Mucosa of rectum (tissue), 2 donors: ENCODE results near the gene CAMSAP2.

ENCODE experiments used
- H3K27ac ChIP-seq, 2 donors: one replicate each; pipeline ENCODE4 v1.7.0; 2013; ENCODE audit warnings: inconsistent platforms in 2 of 2, low read depth in 2 of 2, low read length in 2 of 2
- H3K27me3 ChIP-seq, 2 donors: one replicate each; pipeline ENCODE4 v1.7.0; 2013; ENCODE audit warnings: low read length in 2 of 2; ENCODE audit not compliant: control insufficient read depth in 2 of 2, insufficient read depth in 2 of 2
- H3K36me3 ChIP-seq, 2 donors: one replicate each; pipeline ENCODE4 v1.7.0; 2013; ENCODE audit warnings: low read length in 2 of 2; ENCODE audit not compliant: control insufficient read depth in 2 of 2, insufficient read depth in 2 of 2
- H3K4me1 ChIP-seq, 2 donors: one replicate each; pipeline ENCODE4 v1.7.0; 2013; ENCODE audit warnings: low read length in 2 of 2, mild to moderate bottlenecking in 1 of 2; ENCODE audit not compliant: control insufficient read depth in 2 of 2, insufficient read depth in 2 of 2
- H3K4me3 ChIP-seq, 2 donors: one replicate each; pipeline ENCODE4 v1.7.0; 2013; ENCODE audit warnings: low read length in 2 of 2
- H3K9ac ChIP-seq, 2 donors: one replicate each; pipeline ENCODE4 v1.7.0; 2013; ENCODE audit warnings: low read length in 2 of 2, low read depth in 1 of 2, mild to moderate bottlenecking in 1 of 2
- H3K9me3 ChIP-seq, 2 donors: one replicate each; pipeline ENCODE4 v1.7.0; 2013; ENCODE audit warnings: low read length in 2 of 2; ENCODE audit not compliant: control insufficient read depth in 2 of 2
- donor health status: healthy.
- donor health status: Normal muscosa, but diverticular disease.

The CAMSAP2 gene

DNA sequence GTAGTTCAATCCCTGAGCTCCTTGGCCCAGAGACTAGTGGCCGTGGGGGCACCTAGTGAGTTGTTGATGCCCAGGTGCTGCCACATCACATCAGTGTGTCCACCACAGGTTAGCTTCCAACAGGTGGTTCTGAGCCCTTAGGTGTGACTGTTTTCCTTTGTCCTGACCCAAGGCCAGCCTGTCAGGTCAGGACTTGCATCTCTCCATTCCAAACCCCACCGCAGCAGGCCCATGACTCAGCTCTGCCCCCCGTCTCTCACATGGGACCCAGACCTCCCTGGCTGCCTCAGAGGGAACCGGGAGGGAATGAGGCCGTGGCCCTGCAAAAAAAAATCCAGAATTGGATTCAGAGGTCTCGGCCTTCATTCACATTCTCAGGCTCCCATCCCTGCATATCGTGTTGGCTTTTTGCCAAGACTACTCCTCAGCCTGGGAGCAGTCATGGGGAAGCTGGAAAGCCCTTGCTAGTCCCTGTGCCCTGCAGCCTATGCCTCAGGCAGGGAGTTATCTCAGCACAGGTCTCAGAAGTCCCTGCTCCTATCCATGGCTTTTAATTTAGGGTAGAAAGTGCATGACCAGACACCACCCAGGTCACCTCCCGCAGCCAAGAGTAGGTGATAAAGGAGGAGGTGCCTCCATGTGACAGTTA, 163.2 kb downstream of the CAMSAP2 start:
- Histone ChIP-seq H3K9me3 (no peaks in the 10 kb centered on the region), H3K27ac (peak overlapping the region; percentile 43 to 61), H3K4me1 (peaks cover 49 to 75% of the 10 kb centered on the region in 2 donors), H3K36me3 (peaks cover 43 to 53% of the 10 kb centered on the region in 2 donors), H3K27me3 (no peaks in the 10 kb centered on the region), H3K9ac (no peak overlapping the region), H3K4me3 (no peak overlapping the region)

DNA sequence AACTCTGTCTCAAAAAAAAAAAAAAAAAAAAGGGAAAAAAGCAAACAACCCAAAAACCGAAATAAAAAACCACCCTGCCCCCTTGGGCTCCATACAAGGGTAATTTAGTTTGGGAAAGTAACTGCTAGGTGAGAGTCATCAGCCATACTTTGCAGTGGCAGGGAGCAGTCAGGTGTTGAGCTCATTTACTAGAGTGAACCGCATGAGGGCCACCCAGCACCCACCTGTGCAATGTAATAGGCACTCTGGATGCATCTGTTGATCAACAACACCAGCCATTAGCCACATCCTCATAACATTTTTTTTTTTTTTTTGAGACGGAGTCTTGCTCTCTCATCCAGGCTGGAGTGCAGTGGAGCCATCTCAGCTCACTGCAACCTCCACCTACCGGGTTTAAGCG, 165.1 kb downstream of the CAMSAP2 start:
- Histone ChIP-seq H3K36me3 (peaks cover 39 to 42% of the 10 kb centered on the region in 2 donors), H3K4me1 (peaks cover 51 to 76% of the 10 kb centered on the region in 2 donors), H3K4me3 (no peak overlapping the region), H3K27ac (no peak overlapping the region), H3K9me3 (no peaks in the 10 kb centered on the region), H3K27me3 (no peaks in the 10 kb centered on the region), H3K9ac (no peak overlapping the region)

DNA sequence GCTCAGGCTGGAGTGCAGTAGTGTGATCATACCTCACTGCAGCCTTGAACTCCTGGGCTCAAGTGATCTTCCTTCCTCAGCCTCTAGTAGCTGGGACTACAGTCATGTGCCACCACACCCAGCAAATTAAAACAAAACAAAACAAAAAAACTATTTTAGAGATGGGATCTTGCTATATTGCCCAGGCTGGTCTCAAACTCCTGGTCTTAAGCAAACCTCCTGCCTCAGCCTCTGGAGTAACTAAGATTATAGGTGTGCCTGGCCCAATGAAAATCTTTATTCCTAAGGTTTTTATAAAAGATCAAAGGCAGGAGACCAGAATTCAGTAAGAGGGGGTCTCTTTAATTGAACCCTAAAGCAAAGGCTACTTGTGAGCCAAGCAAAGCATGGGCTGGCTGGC, 166.1 kb downstream of the CAMSAP2 start:
- H3K27ac ChIP-seq = peak overlapping the region; percentile 95 to 96
- no peak overlapping the region for H3K9ac ChIP-seq
- H3K27me3 ChIP-seq = no peaks in the 10 kb centered on the region
- no peaks in the 10 kb centered on the region for H3K9me3 ChIP-seq
- H3K36me3 ChIP-seq = peaks cover 41 to 44% of the 10 kb centered on the region in 2 donors
- no peak overlapping the region for H3K4me3 ChIP-seq
- peaks cover 53 to 77% of the 10 kb centered on the region in 2 donors for H3K4me1 ChIP-seq

DNA sequence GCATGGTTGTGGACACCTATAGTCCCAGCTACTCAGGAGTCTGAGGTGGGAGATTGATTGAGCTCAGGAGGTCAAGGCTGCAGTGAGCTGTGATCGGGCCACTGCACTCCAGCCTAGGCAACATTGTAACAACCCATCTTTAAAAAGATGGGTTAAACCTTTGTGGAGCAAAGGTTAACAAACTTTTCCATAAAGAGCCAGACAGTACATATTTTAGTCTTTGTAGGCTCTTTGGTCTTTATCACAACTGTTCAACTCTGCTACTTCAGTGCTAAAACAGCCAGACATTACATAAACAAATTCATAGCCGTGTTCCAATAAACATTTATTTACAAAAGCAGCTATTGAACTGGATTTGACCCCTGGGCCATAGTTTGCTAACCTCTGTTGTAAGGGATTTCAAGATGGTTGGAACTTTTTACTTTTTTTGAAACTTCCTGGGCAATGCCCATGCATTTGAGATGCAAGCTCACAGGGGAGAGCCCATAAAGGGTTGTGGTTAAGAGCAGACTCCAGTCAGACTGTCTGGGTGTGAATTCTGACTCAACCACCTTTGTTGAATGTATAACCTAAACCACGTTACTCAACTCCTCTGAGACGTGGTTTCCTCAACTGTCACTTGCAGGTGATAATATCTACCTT, 166.8 kb downstream of the CAMSAP2 start:
- Histone ChIP-seq H3K27me3 (no peaks in the 10 kb centered on the region), H3K4me1 (peaks cover 50 to 72% of the 10 kb centered on the region in 2 donors), H3K9ac (no peak overlapping the region), H3K4me3 (no peak overlapping the region), H3K9me3 (no peaks in the 10 kb centered on the region), H3K36me3 (peaks cover 41 to 46% of the 10 kb centered on the region in 2 donors), H3K27ac (peak overlapping the region; percentile 95 to 96)

DNA sequence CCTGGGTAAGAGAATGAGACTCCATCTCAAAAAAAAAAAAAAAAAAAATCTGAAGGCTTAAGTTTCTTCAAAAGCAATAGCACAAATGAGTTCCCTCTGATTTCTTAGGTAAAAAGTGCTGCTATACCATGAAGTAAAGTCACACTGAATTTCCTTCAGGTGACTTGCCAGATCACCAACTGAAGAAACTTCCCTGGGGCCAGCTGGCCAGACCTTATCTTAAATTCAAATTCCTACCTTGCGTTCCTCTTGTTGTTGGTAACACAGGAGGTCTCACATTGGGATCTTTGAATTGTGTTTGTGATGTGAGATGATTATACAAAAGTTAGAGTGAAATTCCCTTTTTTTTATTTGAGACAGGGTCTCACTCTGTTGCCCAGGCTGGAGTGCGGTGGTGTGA, 167.8 kb downstream of the CAMSAP2 start:
- H3K4me3 ChIP-seq = no peak overlapping the region
- H3K9me3 ChIP-seq = no peaks in the 10 kb centered on the region
- H3K27me3 ChIP-seq = no peaks in the 10 kb centered on the region
- H3K4me1 ChIP-seq = peaks cover 43 to 63% of the 10 kb centered on the region in 2 donors
- peaks cover 36 to 46% of the 10 kb centered on the region in 2 donors for H3K36me3 ChIP-seq
- peak overlapping the region; percentile 95 to 96 for H3K27ac ChIP-seq
- peak overlapping the region in 1 of 2 donors; percentile 56 for H3K9ac ChIP-seq

DNA sequence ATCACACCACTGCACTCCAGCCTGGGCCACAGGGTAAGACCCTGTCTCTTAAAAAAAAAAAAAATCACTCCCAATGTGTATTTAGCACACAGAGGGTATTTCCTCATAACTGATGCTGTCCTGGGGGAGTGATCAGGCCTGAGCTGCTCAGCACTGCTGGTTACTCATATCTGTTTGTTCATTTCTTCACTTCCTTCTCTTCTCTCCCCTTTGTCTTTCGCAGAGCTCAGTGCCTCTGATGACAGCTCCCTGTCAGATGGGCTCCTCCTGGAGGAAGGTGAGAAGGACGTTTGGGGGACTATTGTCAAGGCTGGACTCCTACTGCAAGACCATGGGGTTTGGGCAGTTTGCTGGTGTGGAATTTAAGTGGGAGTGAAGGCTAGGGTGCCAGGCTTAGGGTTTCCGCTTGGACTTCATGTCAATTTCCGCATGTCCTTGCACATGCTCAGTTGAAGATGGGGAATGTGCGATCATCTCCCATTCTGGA, 169.0 kb downstream of the CAMSAP2 start:
- peaks cover 44 to 62% of the 10 kb centered on the region in 2 donors for H3K4me1 ChIP-seq
- peaks cover 30 to 43% of the 10 kb centered on the region in 2 donors for H3K36me3 ChIP-seq
- peak overlapping the region in 1 of 2 donors; percentile 41 for H3K4me3 ChIP-seq
- peak overlapping the region; percentile 95 to 96 for H3K27ac ChIP-seq
- no peaks in the 10 kb centered on the region for H3K9me3 ChIP-seq
- peak overlapping the region; percentile 44 to 56 for H3K9ac ChIP-seq
- no peaks in the 10 kb centered on the region for H3K27me3 ChIP-seq

DNA sequence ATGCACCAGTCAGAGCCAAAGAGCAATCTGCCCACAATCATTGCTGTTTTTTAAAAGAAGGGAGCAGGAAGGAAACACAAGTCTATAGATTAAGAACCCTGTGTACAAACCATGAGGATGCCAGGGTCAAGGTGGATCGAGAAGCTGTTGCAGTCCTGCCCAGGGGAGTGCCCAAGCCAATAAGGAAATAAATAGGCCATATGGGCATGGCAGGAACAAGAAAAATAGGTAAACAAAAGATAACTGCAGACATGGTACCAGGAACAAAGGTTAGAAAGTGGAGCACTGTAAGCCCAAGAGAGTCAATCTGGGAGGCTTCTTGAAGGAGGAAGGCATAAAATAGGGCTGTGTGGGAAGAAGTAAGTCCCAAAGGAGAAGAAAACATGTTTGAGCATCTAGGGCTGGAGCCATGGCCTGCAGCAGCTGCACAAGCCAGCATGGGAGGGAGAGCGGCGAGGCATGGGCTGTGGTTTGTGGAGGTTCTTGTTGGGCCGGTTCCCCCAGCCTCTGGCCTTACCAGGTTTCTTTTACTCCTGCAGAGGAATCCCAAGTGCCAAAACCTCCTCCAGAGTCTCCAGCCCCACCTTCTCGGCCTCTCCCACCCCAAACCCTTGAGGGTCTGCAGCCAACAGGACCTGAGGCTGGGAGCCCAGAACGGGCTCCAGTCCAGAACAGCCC, 169.6 kb downstream of the CAMSAP2 start:
- H3K4me3 ChIP-seq = peak overlapping the region; percentile 41
- H3K27me3 ChIP-seq = no peaks in the 10 kb centered on the region
- peak overlapping the region; percentile 14 to 32 for H3K9ac ChIP-seq
- peaks cover 47 to 69% of the 10 kb centered on the region in 2 donors for H3K4me1 ChIP-seq
- H3K27ac ChIP-seq = peak overlapping the region; percentile 95 to 96
- H3K36me3 ChIP-seq = peaks cover 30 to 48% of the 10 kb centered on the region in 2 donors
- H3K9me3 ChIP-seq = no peaks in the 10 kb centered on the region

DNA sequence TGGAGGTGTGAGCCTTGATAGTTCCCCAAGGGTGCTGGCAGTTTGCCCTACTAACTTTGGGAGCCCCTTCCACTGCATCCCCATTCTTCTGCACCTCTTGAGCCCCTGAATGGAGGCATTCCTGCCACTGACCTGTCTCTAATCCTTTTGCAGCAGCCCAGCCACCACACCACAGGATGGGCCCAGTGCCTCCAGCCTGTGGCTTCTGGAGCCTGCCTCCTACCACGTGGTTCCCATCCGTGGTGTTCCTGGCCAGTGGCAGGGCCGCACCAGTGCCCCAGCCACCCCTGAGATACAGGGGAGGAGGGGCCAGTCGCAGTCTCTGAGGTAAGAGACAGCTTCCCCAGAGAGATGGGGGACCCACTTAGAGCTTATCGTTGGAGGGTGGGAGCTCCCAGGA, 170.4 kb downstream of the CAMSAP2 start:
- H3K9me3 ChIP-seq = no peaks in the 10 kb centered on the region
- H3K4me3 ChIP-seq = peak overlapping the region; percentile 41
- peak overlapping the region; percentile 95 to 96 for H3K27ac ChIP-seq
- peak overlapping the region; percentile 8 to 32 for H3K9ac ChIP-seq
- peaks cover 28 to 49% of the 10 kb centered on the region in 2 donors for H3K36me3 ChIP-seq
- no peaks in the 10 kb centered on the region for H3K27me3 ChIP-seq
- H3K4me1 ChIP-seq = peaks cover 47 to 69% of the 10 kb centered on the region in 2 donors

DNA sequence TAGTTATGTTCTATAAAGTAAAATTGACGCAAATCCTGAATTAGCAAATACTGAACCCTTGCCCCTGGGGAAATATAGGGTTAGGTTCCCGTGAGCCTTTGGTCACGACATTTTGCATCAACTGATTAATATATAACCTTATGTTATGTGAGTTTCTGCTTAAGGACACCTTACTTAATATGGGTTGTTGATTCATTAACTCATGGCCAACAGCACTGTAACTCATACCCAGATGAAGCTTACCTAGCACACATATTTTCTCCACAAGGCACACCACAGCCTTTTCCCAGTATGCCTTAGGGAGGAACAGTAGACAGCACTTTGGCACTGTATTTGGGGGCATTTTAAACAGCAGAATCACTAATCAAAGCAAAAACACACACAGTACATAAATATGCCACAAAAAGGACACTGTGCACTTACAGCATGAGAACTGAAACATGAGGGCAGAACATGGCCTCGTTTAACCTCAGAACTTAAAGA, 171.1 kb downstream of the CAMSAP2 start:
- no peak overlapping the region for H3K9ac ChIP-seq
- H3K36me3 ChIP-seq = peaks cover 28 to 49% of the 10 kb centered on the region in 2 donors
- peaks cover 47 to 64% of the 10 kb centered on the region in 2 donors for H3K4me1 ChIP-seq
- no peaks in the 10 kb centered on the region for H3K9me3 ChIP-seq
- peak overlapping the region; percentile 3 to 95 for H3K27ac ChIP-seq
- no peaks in the 10 kb centered on the region for H3K27me3 ChIP-seq
- no peak overlapping the region for H3K4me3 ChIP-seq
